IMR-90 (cell line): ENCODE measurements around the gene NPHP4. TPM values are rescaled to one million over a fixed set of nuclear protein-coding genes. Genes with fewer than 3 reads are reported as not detected.

ENCODE experiments used
- ATAC-seq: fragments of 200-7000 bp; cut with Tn5 transposase; 2 replicates; pipeline ENCODE4 v1.9.1; 2020; ENCODE audit warnings: low read depth, mild to moderate bottlenecking, moderate library complexity
- BruUV-seq: library from RNA; stranded (reverse); fragments of 400-500 nt; replicated peaks from 2 replicates; lab custom pipeline; 2021; lab: Mats Ljungman, UMichigan
- CTCF ChIA-PET: fragments of 300-600 bp; formaldehyde crosslinking; extraction: SDS; loops from one replicate; lab custom pipeline; 2021; ENCODE audit warnings: antibody characterized with exemption; lab: Yijun Ruan, JAX
- POLR2A ChIA-PET: fragments of 300-600 bp; sonication (Branson Sonifier 250); formaldehyde crosslinking; loops from one replicate; lab custom pipeline; 2022; ENCODE audit warnings: antibody characterized with exemption; ENCODE audit not compliant: unreplicated experiment; lab: Charles Lee
- DNase-seq: peaks from one replicate; pipeline ENCODE4 v3.0.0; 2013
- H2AFZ ChIP-seq: replicated peaks from 2 replicates; pipeline ENCODE3; 2013; ENCODE audit warnings: low read length, mild to moderate bottlenecking; ENCODE audit not compliant: poor library complexity
- H2AK5ac ChIP-seq: 2 replicates; pipeline ENCODE4 v1.6.1; 2013; ENCODE audit warnings: low read depth, low read length, inconsistent platforms
- H2AK9ac ChIP-seq: replicated peaks from 2 replicates; pipeline ENCODE3; 2013; ENCODE audit warnings: mild to moderate bottlenecking, low read depth, low read length, moderate library complexity; ENCODE audit not compliant: poor library complexity
- H2BK120ac ChIP-seq: 2 replicates; pipeline ENCODE4 v1.6.1; 2013; ENCODE audit warnings: low read depth, low read length, inconsistent platforms
- H2BK15ac ChIP-seq: 3 replicates; pipeline ENCODE4 v1.6.1; 2013; ENCODE audit warnings: low read depth, low read length, inconsistent platforms
- H2BK20ac ChIP-seq: 2 replicates; pipeline ENCODE4 v1.6.1; 2013; ENCODE audit warnings: low read depth, mild to moderate bottlenecking, inconsistent platforms, low read length, moderate library complexity
- H2BK5ac ChIP-seq: 2 replicates; pipeline ENCODE4 v1.6.1; 2013; ENCODE audit warnings: mild to moderate bottlenecking, low read depth, low read length, inconsistent platforms; ENCODE audit not compliant: poor library complexity, severe bottlenecking
- H3K14ac ChIP-seq: replicated peaks from 2 replicates; pipeline ENCODE4 v1.6.1; 2013; ENCODE audit warnings: low read depth, low read length, inconsistent platforms
- H3K18ac ChIP-seq: 2 replicates; pipeline ENCODE4 v1.6.1; 2013; ENCODE audit warnings: low read depth, low read length, control low read depth
- H3K23ac ChIP-seq: 2 replicates; pipeline ENCODE4 v1.6.1; 2013; ENCODE audit warnings: low read depth, low read length, inconsistent platforms
- H3K27ac ChIP-seq: 2 replicates; pipeline ENCODE4 v1.5.1; 2013; ENCODE audit warnings: mild to moderate bottlenecking, control low read depth, low read length; ENCODE audit not compliant: insufficient read depth
- H3K27me3 ChIP-seq: 2 replicates; pipeline ENCODE4 v1.6.1; 2013; ENCODE audit warnings: low read length; ENCODE audit not compliant: control insufficient read depth, insufficient read depth
- H3K36me3 ChIP-seq: 2 replicates; pipeline ENCODE4 v1.6.1; 2013; ENCODE audit warnings: low read length, mixed read lengths; ENCODE audit not compliant: control insufficient read depth, insufficient read depth
- H3K4ac ChIP-seq: 2 replicates; pipeline ENCODE4 v1.6.1; 2013; ENCODE audit warnings: low read depth, low read length, inconsistent platforms
- H3K4me1 ChIP-seq: 2 replicates; pipeline ENCODE4 v1.6.1; 2013; ENCODE audit warnings: low read length, mixed read lengths; ENCODE audit not compliant: control insufficient read depth, insufficient read depth
- H3K4me2 ChIP-seq: 2 replicates; pipeline ENCODE4 v1.6.1; 2013; ENCODE audit warnings: low read depth, mild to moderate bottlenecking, control low read depth, low read length, moderate library complexity
- H3K4me3 ChIP-seq: 2 replicates; pipeline ENCODE4 v1.5.1; 2013; ENCODE audit warnings: low read depth, mild to moderate bottlenecking, control low read depth, low read length, moderate library complexity; ENCODE audit not compliant: insufficient read depth
- H3K56ac ChIP-seq: 2 replicates; pipeline ENCODE4 v1.6.1; 2013; ENCODE audit warnings: low read length, inconsistent platforms; ENCODE audit not compliant: insufficient read depth; ENCODE audit errors: extremely low read depth
- H3K79me1 ChIP-seq, 2 experiments: 2 replicates each; pipeline ENCODE4 v1.6.1; 2013; ENCODE audit warnings: low read length in 2 of 2, inconsistent platforms in 1 of 2, low read depth in 1 of 2
- H3K9ac ChIP-seq: 2 replicates; pipeline ENCODE4 v1.6.1; 2013; ENCODE audit warnings: low read depth, low read length, control low read depth
- H3K9me1 ChIP-seq: 2 replicates; pipeline ENCODE4 v1.6.1; 2013; ENCODE audit warnings: low read length, inconsistent platforms; ENCODE audit not compliant: insufficient read depth
- H3K9me3 ChIP-seq: 2 replicates; pipeline ENCODE4 v1.6.1; 2013; ENCODE audit warnings: low read length; ENCODE audit not compliant: control insufficient read depth, insufficient read depth
- H4K20me1 ChIP-seq: 2 replicates; pipeline ENCODE4 v1.6.1; 2013; ENCODE audit warnings: low read length, inconsistent platforms; ENCODE audit not compliant: insufficient read depth
- H4K5ac ChIP-seq: 2 replicates; pipeline ENCODE4 v1.6.1; 2013; ENCODE audit warnings: mild to moderate bottlenecking, low read depth, low read length, control low read depth
- H4K8ac ChIP-seq, 2 experiments: 2 replicates each; pipeline ENCODE4 v1.6.1; 2013; ENCODE audit warnings: low read depth in 2 of 2, low read length in 2 of 2, control low read depth in 1 of 2, inconsistent platforms in 1 of 2
- H4K91ac ChIP-seq: 2 replicates; pipeline ENCODE4 v1.6.1; 2013; ENCODE audit warnings: low read depth, low read length, inconsistent platforms; ENCODE audit not compliant: insufficient read depth
- BHLHE40 ChIP-seq: fragments of 150-350 bp; IDR thresholded peaks from 2 replicates; pipeline ENCODE4 v1.6.1; 2016; ENCODE audit warnings: mild to moderate bottlenecking, low read depth, low read length
- CEBPB ChIP-seq: IDR thresholded peaks from 2 replicates; pipeline ENCODE4 v1.6.1; 2012; ENCODE audit warnings: low read depth, low read length, improper control_type of control experiment
- POLR2A ChIP-seq: IDR thresholded peaks from 2 replicates; pipeline ENCODE4 v1.6.1; 2012; ENCODE audit warnings: mild to moderate bottlenecking, low read depth, low read length
- SMC3 ChIP-seq: fragments of 150-350 bp; IDR thresholded peaks from 2 replicates; pipeline ENCODE4 v1.6.1; 2016; ENCODE audit warnings: low read depth, mild to moderate bottlenecking, antibody characterized with exemption, low read length, moderate library complexity
- WGBS, 2 experiments: methylation state at CpG; one replicate each; pipeline versions ENCODE4 v1.1.5 to v1.1.7; 2013; ENCODE audit warnings: missing lambda C conversion rate in 2 of 2; ENCODE audit not compliant: insufficient read length in 1 of 2; ENCODE audit errors: extremely low coverage in 2 of 2; 5-methylcytosine and 5-hydroxymethylcytosine counted together
- dilution Hi-C: fragments of 300-500 bp; cut with HindIII; formaldehyde crosslinking; loops from one replicate; pipeline ENCODE4 v1.14.3; 2018; ENCODE audit warnings: low sequenced_read_pairs; ENCODE audit not compliant: unreplicated experiment
- in situ Hi-C: fragments of 300-500 bp; cut with MboI; formaldehyde crosslinking; loops from 3 replicates; pipeline ENCODE4 v1.14.3; 2019; ENCODE audit warnings: low sequenced_read_pairs, inconsistent platforms, mixed read lengths
- intact Hi-C: fragments of 100-400 bp; cut with micrococcal nuclease; formaldehyde crosslinking; loops from 2 replicates; pipeline ENCODE4 v1.10.0; 2022
- polyA plus RNA-seq, 3 experiments: library from polyadenylated mRNA; depleted of rRNA; stranded (reverse); fragments of >200 nt; gene quantifications; 2 replicates each; pipeline ENCODE4 v1.2.3, GENCODE V29; 2012; ENCODE audit warnings: low replicate concordance in 1 of 3
- total RNA-seq: library from RNA; depleted of rRNA; stranded (reverse); fragments of >200 nt; gene quantifications from 2 replicates; pipeline ENCODE4 v1.2.3, GENCODE V29; 2012
- TF ChIP-seq, protein P1 (sequence below): fragments of 150-350 bp; IDR thresholded peaks from 2 replicates; pipeline ENCODE4 v1.6.1; 2016; ENCODE audit warnings: low read depth, mild to moderate bottlenecking, low read length, moderate library complexity, borderline replicate concordance
- TF ChIP-seq, protein P2 (sequence below): conservative IDR thresholded peaks from 2 replicates; pipeline ENCODE4 v1.5.1; 2012; ENCODE audit warnings: mild to moderate bottlenecking, low read depth, low read length, improper control_type of control experiment

Gene NPHP4
- total and polyA plus RNA-seq, 2 of the 4 experiments (the other 2 are of a cell fraction), result 2.0 to 5.5 TPM

DNA sequence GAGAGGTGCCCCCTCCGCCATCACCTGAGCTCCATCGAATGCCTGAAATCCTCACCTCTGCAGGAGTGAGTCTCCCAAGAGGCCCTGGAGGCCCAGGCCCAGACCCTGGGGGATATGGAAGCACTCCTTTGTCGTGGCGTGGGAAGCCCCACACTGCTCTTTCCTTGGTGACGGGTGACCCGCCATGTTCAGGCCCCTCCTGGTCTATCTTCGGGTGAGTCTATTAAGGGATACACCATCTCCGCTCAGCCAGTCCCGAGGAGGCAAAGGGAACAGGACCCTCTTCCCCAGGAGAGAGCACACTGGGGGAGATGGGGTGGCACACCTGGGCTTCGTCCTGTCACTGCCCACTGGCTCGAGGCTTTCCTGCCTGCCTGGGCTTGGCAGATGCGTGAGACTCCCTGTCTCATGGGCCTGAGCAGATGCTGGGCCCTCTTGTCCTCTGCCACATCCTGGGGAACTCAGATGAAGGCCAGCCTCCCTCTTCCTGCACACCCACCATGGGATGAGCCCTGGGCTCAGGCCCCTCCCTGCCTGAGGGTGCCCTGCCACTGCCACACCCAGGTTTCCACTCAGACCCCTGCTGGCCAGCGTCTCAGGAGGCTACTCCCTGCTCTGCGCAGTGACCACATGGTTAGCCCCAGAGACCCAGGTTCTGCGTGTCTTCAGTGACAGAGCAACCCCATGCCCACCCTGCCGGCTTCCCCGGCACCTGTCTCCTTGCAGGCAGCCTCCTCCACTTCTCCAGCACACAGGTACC lies 3.8 kb upstream of the NPHP4 start:
- dilution Hi-C loops, result no loop called here
- ATAC-seq (no peak), DNase-seq (no peak)
- in situ Hi-C loops, result no loop called here
- Histone ChIP-seq H3K27me3 (no peaks in the 10 kb centered on the region; the same call in 1 of the 2 replicates), H3K4me2 (no peak overlapping the region), H2BK5ac (no peak overlapping the region), H3K23ac (no peak overlapping the region), H3K4ac (no peak overlapping the region), H4K5ac (no peak overlapping the region), H2BK120ac (no peak overlapping the region), H4K20me1 (no peaks in the 10 kb centered on the region; the same call in 1 of the 2 replicates), H3K79me1 (peaks cover 4 to 7% of the 10 kb centered on the region in 2 experiments; a peak in 2 of 4 replicates), H3K14ac (no peak overlapping the region), H2AFZ (no peak overlapping the region), H3K9me3 (no peaks in the 10 kb centered on the region), H3K9ac (no peak overlapping the region), H3K18ac (no peak overlapping the region), H3K36me3 (no peaks in the 10 kb centered on the region), H3K4me1 (peaks cover 7% of the 10 kb centered on the region), H3K56ac (no peak overlapping the region), H4K8ac (no peak overlapping the region), H4K91ac (no peak overlapping the region), H2AK5ac (no peak overlapping the region), H3K4me3 (no peak overlapping the region), H2AK9ac (no peak overlapping the region), H2BK20ac (no peak overlapping the region), H3K27ac (no peak overlapping the region), H3K9me1 (no peaks in the 10 kb centered on the region), H2BK15ac (no peak overlapping the region)
- intact Hi-C loops, result no loop called here
- no CpG with 5 or more reads among the region's 17 CpGs for WGBS, 2 experiments
- BruUV-seq, result no TSS peak
- CTCF ChIA-PET, result interaction anchor here (1.1 kb wide), 1 partner anchor 38 kb away, joined by 3 read pairs; no protein-coding TSS in a partner anchor
- TF ChIP-seq SMC3 (no peak), CEBPB (no peak), BHLHE40 (no peak), POLR2A (no peak)
- TF ChIP-seq, protein P1, sequence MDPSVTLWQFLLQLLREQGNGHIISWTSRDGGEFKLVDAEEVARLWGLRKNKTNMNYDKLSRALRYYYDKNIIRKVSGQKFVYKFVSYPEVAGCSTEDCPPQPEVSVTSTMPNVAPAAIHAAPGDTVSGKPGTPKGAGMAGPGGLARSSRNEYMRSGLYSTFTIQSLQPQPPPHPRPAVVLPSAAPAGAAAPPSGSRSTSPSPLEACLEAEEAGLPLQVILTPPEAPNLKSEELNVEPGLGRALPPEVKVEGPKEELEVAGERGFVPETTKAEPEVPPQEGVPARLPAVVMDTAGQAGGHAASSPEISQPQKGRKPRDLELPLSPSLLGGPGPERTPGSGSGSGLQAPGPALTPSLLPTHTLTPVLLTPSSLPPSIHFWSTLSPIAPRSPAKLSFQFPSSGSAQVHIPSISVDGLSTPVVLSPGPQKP, result no peak
- TF ChIP-seq, protein P2, sequence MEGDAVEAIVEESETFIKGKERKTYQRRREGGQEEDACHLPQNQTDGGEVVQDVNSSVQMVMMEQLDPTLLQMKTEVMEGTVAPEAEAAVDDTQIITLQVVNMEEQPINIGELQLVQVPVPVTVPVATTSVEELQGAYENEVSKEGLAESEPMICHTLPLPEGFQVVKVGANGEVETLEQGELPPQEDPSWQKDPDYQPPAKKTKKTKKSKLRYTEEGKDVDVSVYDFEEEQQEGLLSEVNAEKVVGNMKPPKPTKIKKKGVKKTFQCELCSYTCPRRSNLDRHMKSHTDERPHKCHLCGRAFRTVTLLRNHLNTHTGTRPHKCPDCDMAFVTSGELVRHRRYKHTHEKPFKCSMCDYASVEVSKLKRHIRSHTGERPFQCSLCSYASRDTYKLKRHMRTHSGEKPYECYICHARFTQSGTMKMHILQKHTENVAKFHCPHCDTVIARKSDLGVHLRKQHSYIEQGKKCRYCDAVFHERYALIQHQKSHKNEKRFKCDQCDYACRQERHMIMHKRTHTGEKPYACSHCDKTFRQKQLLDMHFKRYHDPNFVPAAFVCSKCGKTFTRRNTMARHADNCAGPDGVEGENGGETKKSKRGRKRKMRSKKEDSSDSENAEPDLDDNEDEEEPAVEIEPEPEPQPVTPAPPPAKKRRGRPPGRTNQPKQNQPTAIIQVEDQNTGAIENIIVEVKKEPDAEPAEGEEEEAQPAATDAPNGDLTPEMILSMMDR, result no peak
- POLR2A ChIA-PET, result no interaction called here
